HL-60 (cell line): Measurements from ENCODE around the gene PRPS2.

Source experiments
- CTCF ChIP-seq: IDR thresholded peaks from one replicate; pipeline ENCODE4 v1.5.1; 2011; ENCODE audit warnings: low read length, control low read depth, inconsistent platforms; ENCODE audit not compliant: insufficient read depth
- GABPA ChIP-seq: IDR thresholded peaks from 2 replicates; pipeline ENCODE4 v1.6.1; 2012; ENCODE audit warnings: low read depth
- POLR2AphosphoS5 ChIP-seq: IDR thresholded peaks from 2 replicates; pipeline ENCODE4 v1.6.1; 2012; ENCODE audit warnings: low read depth
- REST ChIP-seq: IDR thresholded peaks from 2 replicates; pipeline ENCODE4 v1.6.1; 2012; ENCODE audit warnings: low read depth; ENCODE audit not compliant: insufficient replicate concordance
- SPI1 ChIP-seq: IDR thresholded peaks from 2 replicates; pipeline ENCODE4 v1.6.1; 2012; ENCODE audit warnings: low read depth, mild to moderate bottlenecking, borderline replicate concordance

GRCh38 chrX:12792711-12793110, 1.5 kb downstream of the PRPS2 start:
- no peak for TF ChIP-seq CTCF
- no peak for TF ChIP-seq REST
- TF ChIP-seq GABPA = no peak
- no peak for TF ChIP-seq POLR2AphosphoS5
- no peak for TF ChIP-seq SPI1
